K562 (cell line): ENCODE data around the gene PSG2.
"Not testable (repeated sequence)": the region's sequence is repeated elsewhere in the genome, so short reads cannot be mapped to it uniquely, and the experiment has no call there.

Experiments used
- CTCF ChIP-seq, 3 experiments: IDR thresholded peaks in 2 of 3; conservative IDR thresholded peaks in 1 of 3; 2 replicates each; pipeline ENCODE4 v1.5.1; 2011 to 2012; ENCODE audit warnings: low read length in 3 of 3, mild to moderate bottlenecking in 3 of 3, control low read depth in 2 of 3, improper control_type of control experiment in 1 of 3, inconsistent platforms in 1 of 3, low read depth in 1 of 3, mixed read lengths in 1 of 3, moderate library complexity in 1 of 3; ENCODE audit not compliant: insufficient read depth in 2 of 3
- EP300 ChIP-seq: IDR thresholded peaks from 2 replicates; pipeline ENCODE4 v1.6.1; 2012; ENCODE audit warnings: low read length, improper control_type of control experiment
- GATAD2A ChIP-seq: fragments of 450-650 bp; IDR thresholded peaks from 2 replicates; pipeline ENCODE4 v1.6.1; 2017
- HCFC1 ChIP-seq: IDR thresholded peaks from 2 replicates; pipeline ENCODE4 v1.6.1; 2012; ENCODE audit warnings: low read depth, low read length, improper control_type of control experiment
- KDM5B ChIP-seq: fragments of 200-600 bp; sonication (generic); IDR thresholded peaks from 2 replicates; pipeline ENCODE4 v1.6.1; 2012; ENCODE audit warnings: low read depth, mild to moderate bottlenecking, moderate library complexity, low read length, control low read depth, inconsistent platforms; ENCODE audit not compliant: insufficient replicate concordance
- MTA3 ChIP-seq: fragments of 450-650 bp; formaldehyde crosslinking; IDR thresholded peaks from 2 replicates; pipeline ENCODE4 v1.6.1; 2017; ENCODE audit warnings: mild to moderate bottlenecking, borderline replicate concordance
- NR2C2 ChIP-seq, 2 experiments: fragments of 200-800 bp in 1 of 2; sonication (Bioruptor generic) in 1 of 2; sonication (generic) in 1 of 2; formaldehyde crosslinking in 1 of 2; IDR thresholded peaks; 2 replicates each; pipeline versions ENCODE4 v1.6.1 to v1.8.0; 2016 to 2022; ENCODE audit warnings: mild to moderate bottlenecking in 1 of 2, missing compliant biosample characterization in 1 of 2, missing genetic modification characterization in 1 of 2, missing genetic modification reagents in 1 of 2
- POLR2AphosphoS5 ChIP-seq: IDR thresholded peaks from 2 replicates; pipeline ENCODE4 v1.6.1; 2011; ENCODE audit warnings: mild to moderate bottlenecking, low read depth, low read length, moderate library complexity; ENCODE audit not compliant: control insufficient read depth, insufficient read depth
- RAD21 ChIP-seq, 2 experiments: fragments of 250-450 bp in 1 of 2; fragments of 450-650 bp in 1 of 2; sonication (Bioruptor Pico) in 1 of 2; formaldehyde crosslinking in 1 of 2; IDR thresholded peaks in 1 of 2; conservative IDR thresholded peaks in 1 of 2; 2 replicates each; pipeline versions ENCODE4 v1.4.0 to v1.8.0; 2020 to 2022; ENCODE audit warnings: mild to moderate bottlenecking in 2 of 2, moderate library complexity in 1 of 2
- YY1 ChIP-seq, 3 experiments: IDR thresholded peaks; 2 replicates each; pipeline ENCODE4 v1.6.1; 2011; ENCODE audit warnings: low read length in 2 of 3, mild to moderate bottlenecking in 2 of 3, moderate library complexity in 2 of 3, borderline replicate concordance in 1 of 3, control low read depth in 1 of 3, low read depth in 1 of 3; ENCODE audit not compliant: insufficient read depth in 3 of 3, insufficient replicate concordance in 2 of 3, control insufficient read depth in 1 of 3, insufficient read length in 1 of 3; ENCODE audit errors: extremely low read depth in 1 of 3
- ZNF3 ChIP-seq: fragments of 250-450 bp; sonication (Bioruptor Pico); IDR thresholded peaks from 2 replicates; pipeline ENCODE4 v1.5.0; 2021; ENCODE audit warnings: mild to moderate bottlenecking, moderate library complexity
- TF ChIP-seq, protein P1 (sequence below): conservative IDR thresholded peaks from 2 replicates; pipeline ENCODE4 v1.6.1; 2011; ENCODE audit warnings: low read depth, mild to moderate bottlenecking, low read length; ENCODE audit not compliant: control insufficient read depth
- TF ChIP-seq, protein P2 (sequence below): sonication (generic); formaldehyde crosslinking; IDR thresholded peaks from 2 replicates; pipeline ENCODE4 v1.5.0; 2020; ENCODE audit warnings: missing genetic modification reagents

DNA sequence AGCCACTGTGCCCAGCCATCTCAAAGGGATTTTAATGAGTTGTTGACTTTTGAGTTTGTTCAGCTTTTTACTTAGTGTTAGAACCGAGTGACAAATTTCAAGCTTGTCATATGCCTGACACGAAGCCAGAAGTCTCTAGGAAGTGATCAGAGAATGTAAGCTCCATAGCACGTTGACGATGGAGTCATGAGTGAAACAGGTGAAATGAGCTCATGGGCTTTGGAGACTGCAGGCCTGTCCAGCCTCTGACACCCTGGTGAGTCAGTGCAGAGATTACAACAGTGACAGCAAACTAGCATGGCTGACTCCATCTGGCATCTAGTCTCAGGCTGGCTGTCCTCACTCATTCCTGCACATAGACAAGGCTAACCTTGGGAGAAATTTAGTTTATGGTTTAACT lies 60.9 kb downstream of the PSG2 start:
- not testable (repeated sequence) for TF ChIP-seq CTCF (IDR thresholded peaks at IDR 0.05 in 2 of 3, conservative IDR thresholded peaks at IDR 0.05 in 1 of 3; ENCODE audit: insufficient read depth in 2 of 3, low read depth in 1 of 3, low read length in 3 of 3); EP300; YY1 (IDR thresholded peaks at IDR 0.05; ENCODE audit: borderline replicate concordance in 1 of 3, control insufficient read depth in 1 of 3, extremely low read depth in 1 of 3, insufficient read depth in 3 of 3, insufficient read length in 1 of 3, insufficient replicate concordance in 2 of 3, low read depth in 1 of 3, low read length in 2 of 3); POLR2AphosphoS5; GATAD2A; MTA3; HCFC1; RAD21 (CRISPR knock-in tag; conservative IDR thresholded peaks at IDR 0.05 in 1 of 2, IDR thresholded peaks at IDR 0.05 in 1 of 2); KDM5B; ZNF3 (CRISPR knock-in tag); NR2C2 (CRISPR knock-in tag; IDR thresholded peaks at IDR 0.05); NR2C2 (tag; IDR thresholded peaks at IDR 0.05)
- TF ChIP-seq, protein P1, sequence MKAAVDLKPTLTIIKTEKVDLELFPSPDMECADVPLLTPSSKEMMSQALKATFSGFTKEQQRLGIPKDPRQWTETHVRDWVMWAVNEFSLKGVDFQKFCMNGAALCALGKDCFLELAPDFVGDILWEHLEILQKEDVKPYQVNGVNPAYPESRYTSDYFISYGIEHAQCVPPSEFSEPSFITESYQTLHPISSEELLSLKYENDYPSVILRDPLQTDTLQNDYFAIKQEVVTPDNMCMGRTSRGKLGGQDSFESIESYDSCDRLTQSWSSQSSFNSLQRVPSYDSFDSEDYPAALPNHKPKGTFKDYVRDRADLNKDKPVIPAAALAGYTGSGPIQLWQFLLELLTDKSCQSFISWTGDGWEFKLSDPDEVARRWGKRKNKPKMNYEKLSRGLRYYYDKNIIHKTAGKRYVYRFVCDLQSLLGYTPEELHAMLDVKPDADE = not testable (repeated sequence)
- TF ChIP-seq, protein P2, sequence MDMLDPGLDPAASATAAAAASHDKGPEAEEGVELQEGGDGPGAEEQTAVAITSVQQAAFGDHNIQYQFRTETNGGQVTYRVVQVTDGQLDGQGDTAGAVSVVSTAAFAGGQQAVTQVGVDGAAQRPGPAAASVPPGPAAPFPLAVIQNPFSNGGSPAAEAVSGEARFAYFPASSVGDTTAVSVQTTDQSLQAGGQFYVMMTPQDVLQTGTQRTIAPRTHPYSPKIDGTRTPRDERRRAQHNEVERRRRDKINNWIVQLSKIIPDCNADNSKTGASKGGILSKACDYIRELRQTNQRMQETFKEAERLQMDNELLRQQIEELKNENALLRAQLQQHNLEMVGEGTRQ (CRISPR knock-in tag) = not testable (repeated sequence)
